ENCODE data around the gene IPO11. TPM values are rescaled to one million over a fixed set of nuclear protein-coding genes. Genes with fewer than 3 reads are reported as not detected.

Gene IPO11
- total and polyA plus RNA-seq, 2 of the 13 experiments (the other 11 are each of a cell fraction or from before 2014, with no cell fraction given), result 13.9 to 24.4 TPM

DNA sequence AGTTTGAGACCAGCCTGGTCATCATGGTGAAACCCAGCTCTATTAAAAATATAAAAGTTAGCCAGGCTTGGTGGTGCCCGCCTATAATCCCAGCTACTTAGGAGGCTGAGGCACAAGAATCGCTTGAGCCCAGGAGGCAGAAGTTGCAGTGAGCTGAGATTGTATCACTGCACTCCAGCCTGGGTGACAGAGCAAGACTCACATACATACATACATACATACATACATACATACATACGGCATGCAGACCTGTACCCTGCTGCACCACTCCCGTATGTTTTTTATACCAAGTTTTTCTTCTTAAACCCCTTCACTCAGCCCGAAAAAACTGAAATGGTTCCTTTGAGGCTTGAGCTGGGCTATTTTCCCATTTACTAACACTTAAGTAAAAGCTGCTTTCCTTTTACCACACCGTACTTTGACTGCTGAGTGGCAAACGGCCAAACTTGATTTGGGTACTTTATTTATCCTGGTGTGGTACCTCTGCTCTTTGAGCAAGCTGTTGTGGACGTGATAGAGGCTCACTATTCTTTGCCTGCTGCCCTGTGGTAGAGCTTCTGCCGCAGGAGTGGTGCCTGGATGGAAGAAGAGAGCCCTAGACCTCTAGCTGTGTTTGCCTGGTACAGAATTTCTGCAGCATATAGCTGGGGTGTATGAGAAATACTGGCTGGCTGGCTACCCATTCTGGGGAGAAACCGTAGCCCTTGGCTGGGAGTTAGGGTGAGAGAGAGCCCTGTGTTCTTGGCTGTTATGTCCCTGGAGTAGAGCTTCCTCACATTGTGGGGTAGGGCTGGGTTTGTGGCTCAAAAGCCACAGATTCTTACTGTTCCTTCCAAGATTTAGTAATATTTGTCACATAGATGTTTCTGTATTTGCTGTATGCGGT is 19.4 kb downstream of the IPO11 start (continued):
- TF ChIP-seq, protein P1, sequence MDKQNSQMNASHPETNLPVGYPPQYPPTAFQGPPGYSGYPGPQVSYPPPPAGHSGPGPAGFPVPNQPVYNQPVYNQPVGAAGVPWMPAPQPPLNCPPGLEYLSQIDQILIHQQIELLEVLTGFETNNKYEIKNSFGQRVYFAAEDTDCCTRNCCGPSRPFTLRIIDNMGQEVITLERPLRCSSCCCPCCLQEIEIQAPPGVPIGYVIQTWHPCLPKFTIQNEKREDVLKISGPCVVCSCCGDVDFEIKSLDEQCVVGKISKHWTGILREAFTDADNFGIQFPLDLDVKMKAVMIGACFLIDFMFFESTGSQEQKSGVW (CRISPR knock-in tag; IDR thresholded peaks at IDR 0.05; ENCODE audit: borderline replicate concordance), result no peak
- no peak for TF ChIP-seq THAP11 (CRISPR knock-in tag; IDR thresholded peaks at IDR 0.05)
- TF ChIP-seq ISX (CRISPR knock-in tag; conservative IDR thresholded peaks at IDR 0.05), result no peak
- no peak for TF ChIP-seq ADNP (CRISPR knock-in tag; IDR thresholded peaks at IDR 0.05)
- no peak for TF ChIP-seq NR1H2 (CRISPR knock-in tag; IDR thresholded peaks at IDR 0.05; ENCODE audit: borderline replicate concordance, low read depth)
- no peak for TF ChIP-seq SALL2 (CRISPR knock-in tag; IDR thresholded peaks at IDR 0.05)

DNA sequence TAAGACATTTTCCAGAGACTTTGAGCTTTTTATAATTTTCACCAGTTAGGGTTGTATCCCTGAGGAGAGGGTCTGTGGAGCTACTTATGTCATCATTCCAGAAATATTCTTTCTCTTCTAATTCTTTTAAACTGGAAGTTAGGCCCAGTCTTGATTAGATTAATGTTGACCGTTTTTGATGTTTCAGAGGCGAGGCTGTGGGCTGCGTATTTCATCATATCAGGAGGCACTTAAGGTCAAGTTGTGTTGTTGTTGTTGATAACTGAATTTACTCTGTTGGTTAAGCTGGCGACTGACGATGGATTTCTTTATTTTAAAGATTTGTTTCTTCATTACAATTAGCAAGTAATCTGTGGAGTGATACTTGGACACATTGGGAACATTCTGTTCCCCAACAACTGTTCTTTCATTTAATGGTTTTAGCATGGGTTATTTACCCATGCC is 20.1 kb downstream of the IPO11 start:
- Histone ChIP-seq H4K20me1 (ENCODE audit: insufficient read depth, low read length) (no peaks in the 10 kb centered on the region), H3K27me3 (ENCODE audit: control insufficient read depth in 1 of 2, insufficient read depth in 2 of 2, low read length in 2 of 2) (no peaks in the 10 kb centered on the region), H2AFZ (ENCODE audit: low read length) (no peak overlapping the region), H3K9ac (ENCODE audit: insufficient read depth, low read depth, low read length) (no peak overlapping the region), H3K4me1 (ENCODE audit: insufficient read depth, low read length) (no peaks in the 10 kb centered on the region), H3K4me3 (replicated peaks in 1 of 3; ENCODE audit: insufficient read depth in 1 of 3, low read depth in 2 of 3, low read length in 3 of 3) (no peak overlapping the region), H3K9me3 (ENCODE audit: low read length) (no peaks in the 10 kb centered on the region), H3K27ac (ENCODE audit: extremely low read length, insufficient read depth, low read length) (no peak overlapping the region), H3K36me3 (replicated peaks in 1 of 2; ENCODE audit: control insufficient read depth in 1 of 2, insufficient read depth in 2 of 2, low read length in 2 of 2) (peaks cover 0 to 3% of the 10 kb centered on the region in 2 experiments; a peak in 1 of 5 replicates), H3K79me2 (ENCODE audit: insufficient read depth, low read length) (peaks cover 50% of the 10 kb centered on the region), H3K4me2 (ENCODE audit: low read depth, low read length) (no peak overlapping the region)
- ATAC-seq (no peak), DNase-seq (ENCODE audit: low spot score) (no peak), FAIRE-seq (no peak)
- ChIA-PET CTCF (ENCODE audit: low intra/inter-chr PET ratio, low total read pairs) (no interaction called here), POLR2A (interaction anchor here (1.6 to 1.7 kb wide), 2 partner anchors 29 kb away, joined by 4 to 9 read pairs; partner anchors contain the start of gene DIMT1)
- 94% methylated on average over 5 of the region's 5 CpGs for WGBS (ENCODE audit: low lambda C conversion rate)
- in situ Hi-C loops (cut with HindIII; ENCODE audit: extremely low pct_ligation_motif_present, low pct_unique_long_range_greater_than_20kb) (no loop called here), intact Hi-C loops (cut with micrococcal nuclease; ENCODE audit: unreplicated experiment) (no loop called here)
- no TSS peak for BruUV-seq (replicated peaks)
- TF ChIP-seq AGO1 (IDR thresholded peaks at IDR 0.05; ENCODE audit: low read depth, low read length, poor library complexity, severe bottlenecking) (no peak), ZNF7 (CRISPR knock-in tag; IDR thresholded peaks at IDR 0.05) (no peak), SMARCE1 (IDR thresholded peaks at IDR 0.05; ENCODE audit: borderline replicate concordance) (no peak), GPN1 (CRISPR knock-in tag; IDR thresholded peaks at IDR 0.05; ENCODE audit: borderline replicate concordance) (no peak), ZNF644 (CRISPR knock-in tag; IDR thresholded peaks at IDR 0.05; ENCODE audit: low read depth) (no peak), ZNF160 (CRISPR knock-in tag; IDR thresholded peaks at IDR 0.05) (no peak), NFE2 (CRISPR knock-in tag; IDR thresholded peaks at IDR 0.05) (no peak)
- TF ChIP-seq, protein P2, sequence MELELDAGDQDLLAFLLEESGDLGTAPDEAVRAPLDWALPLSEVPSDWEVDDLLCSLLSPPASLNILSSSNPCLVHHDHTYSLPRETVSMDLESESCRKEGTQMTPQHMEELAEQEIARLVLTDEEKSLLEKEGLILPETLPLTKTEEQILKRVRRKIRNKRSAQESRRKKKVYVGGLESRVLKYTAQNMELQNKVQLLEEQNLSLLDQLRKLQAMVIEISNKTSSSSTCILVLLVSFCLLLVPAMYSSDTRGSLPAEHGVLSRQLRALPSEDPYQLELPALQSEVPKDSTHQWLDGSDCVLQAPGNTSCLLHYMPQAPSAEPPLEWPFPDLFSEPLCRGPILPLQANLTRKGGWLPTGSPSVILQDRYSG (CRISPR knock-in tag; IDR thresholded peaks at IDR 0.05), result no peak
- TF ChIP-seq, protein P3, sequence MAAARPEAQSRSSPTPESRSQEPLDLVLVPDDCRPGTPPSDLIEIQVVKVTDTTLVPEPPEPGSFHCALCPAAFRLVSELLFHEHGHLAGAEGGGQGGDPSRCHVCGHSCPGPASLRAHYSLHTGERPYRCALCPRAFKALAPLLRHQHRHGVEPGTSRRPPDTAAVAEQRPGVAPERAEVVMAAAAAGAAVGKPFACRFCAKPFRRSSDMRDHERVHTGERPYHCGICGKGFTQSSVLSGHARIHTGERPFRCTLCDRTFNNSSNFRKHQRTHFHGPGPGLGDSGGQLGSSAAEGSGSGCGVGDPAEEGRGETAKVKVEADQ (CRISPR knock-in tag; IDR thresholded peaks at IDR 0.05; ENCODE audit: borderline replicate concordance), result no peak
- TF ChIP-seq, protein P4, sequence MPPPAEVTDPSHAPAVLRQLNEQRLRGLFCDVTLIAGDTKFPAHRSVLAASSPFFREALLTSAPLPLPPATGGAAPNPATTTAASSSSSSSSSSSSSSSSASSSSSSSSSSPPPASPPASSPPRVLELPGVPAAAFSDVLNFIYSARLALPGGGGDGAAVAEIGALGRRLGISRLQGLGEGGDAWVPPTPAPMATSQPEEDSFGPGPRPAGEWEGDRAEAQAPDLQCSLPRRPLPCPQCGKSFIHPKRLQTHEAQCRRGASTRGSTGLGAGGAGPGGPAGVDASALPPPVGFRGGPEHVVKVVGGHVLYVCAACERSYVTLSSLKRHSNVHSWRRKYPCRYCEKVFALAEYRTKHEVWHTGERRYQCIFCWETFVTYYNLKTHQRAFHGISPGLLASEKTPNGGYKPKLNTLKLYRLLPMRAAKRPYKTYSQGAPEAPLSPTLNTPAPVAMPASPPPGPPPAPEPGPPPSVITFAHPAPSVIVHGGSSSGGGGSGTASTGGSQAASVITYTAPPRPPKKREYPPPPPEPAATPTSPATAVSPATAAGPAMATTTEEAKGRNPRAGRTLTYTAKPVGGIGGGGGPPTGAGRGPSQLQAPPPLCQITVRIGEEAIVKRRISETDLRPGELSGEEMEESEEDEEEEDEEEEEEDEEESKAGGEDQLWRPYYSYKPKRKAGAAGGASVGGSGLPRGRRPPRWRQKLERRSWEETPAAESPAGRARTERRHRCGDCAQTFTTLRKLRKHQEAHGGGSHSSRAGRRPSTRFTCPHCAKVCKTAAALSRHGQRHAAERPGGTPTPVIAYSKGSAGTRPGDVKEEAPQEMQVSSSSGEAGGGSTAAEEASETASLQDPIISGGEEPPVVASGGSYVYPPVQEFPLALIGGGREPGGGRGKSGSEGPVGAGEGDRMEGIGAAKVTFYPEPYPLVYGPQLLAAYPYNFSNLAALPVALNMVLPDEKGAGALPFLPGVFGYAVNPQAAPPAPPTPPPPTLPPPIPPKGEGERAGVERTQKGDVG (CRISPR knock-in tag; IDR thresholded peaks at IDR 0.05; ENCODE audit: borderline replicate concordance), result no peak

Data from HepG2 (cell line).